GM18505 (cell line): ENCODE results near the gene TXNDC15.

Experiments used
- ATAC-seq: cut with Tn5 transposase; IDR thresholded peaks from one replicate; pipeline ENCODE4 v1.9.1; 2021; ENCODE audit not compliant: unreplicated experiment
- POLR2A ChIP-seq: IDR thresholded peaks from 4 replicates; pipeline ENCODE4 v1.6.1; 2011; ENCODE audit warnings: borderline replicate concordance; ENCODE audit not compliant: insufficient read depth, insufficient read length; ENCODE audit errors: extremely low read depth

Gene TXNDC15

DNA sequence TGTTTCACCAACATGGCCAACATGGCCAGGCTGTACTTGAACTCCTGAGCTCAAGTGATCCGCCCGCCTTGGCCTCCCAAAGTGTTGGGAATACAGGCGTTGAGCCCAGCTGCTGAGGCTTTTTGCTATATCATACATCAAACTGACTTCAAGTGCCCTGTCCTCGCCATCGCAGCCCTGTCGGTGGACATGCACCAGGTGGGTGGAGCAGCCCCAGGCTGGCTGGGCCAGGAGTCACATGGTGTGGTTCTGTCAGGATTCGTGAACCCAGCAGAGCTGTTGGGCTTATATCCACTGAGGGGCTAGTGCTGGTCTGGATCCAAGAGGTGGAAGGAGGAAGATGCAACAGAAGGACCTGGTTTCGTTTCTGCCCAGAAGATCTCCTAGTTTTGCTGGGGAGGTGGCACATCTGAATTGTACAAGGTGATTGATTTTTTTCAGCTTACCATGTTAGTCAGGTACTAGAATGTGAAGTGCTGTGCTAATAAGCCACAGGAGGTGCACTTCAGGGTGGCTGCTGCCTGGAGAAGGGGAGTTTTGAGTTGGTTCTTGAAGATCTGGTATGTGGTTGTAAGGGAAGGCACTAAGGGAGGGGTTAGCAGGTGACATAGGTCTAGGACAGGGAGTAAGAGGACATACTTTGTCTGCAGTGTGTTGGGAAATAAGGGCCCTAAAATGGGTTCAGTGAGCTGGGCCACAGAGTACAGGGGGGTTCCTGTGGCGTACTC lies 46.8 kb downstream of the TXNDC15 start:
- ATAC-seq: no peak

DNA sequence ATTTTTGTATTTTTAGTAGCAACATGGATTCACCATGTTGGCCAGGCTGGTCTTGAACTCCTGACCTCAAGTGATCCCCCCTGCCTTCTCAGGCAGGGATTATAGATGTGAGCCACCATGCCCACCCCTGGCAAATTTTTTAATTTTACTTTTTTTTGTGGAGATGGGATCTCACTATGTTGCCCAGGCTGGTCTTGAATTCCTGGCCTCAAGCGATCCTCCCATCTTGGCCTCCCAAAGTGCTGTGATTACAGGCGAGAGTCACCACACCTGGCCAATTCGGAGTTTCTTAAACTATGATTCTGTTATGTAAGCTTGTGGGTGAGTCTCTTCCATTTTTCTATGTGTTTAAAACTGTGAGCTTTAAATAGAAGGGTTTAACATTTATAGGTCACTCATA lies 58.3 kb downstream of the TXNDC15 start:
- ATAC-seq: no peak
- TF ChIP-seq POLR2A: no peak

More for the DNA sequence above, 46.8 kb downstream of the TXNDC15 start:
- no peak for TF ChIP-seq POLR2A

DNA sequence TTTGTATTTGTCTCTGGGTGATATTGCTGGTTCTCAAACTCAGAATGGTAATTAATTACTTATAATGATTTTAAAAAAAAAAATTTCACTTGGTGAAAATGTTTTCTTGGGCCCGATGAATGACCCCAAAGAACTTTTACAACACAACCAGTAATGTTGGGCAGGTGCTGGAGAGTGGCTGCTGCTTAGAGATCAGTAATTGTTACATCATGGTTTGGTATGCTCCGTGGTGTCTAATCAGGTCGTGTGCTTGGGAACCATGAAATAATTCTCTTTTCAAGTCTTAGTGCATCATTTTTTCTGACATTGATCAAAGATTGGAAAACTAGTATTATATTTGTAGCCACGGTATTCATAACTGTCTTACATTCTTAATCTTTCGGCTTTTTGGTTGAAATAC lies 60.0 kb downstream of the TXNDC15 start:
- no peak for TF ChIP-seq POLR2A
- no peak for ATAC-seq

DNA sequence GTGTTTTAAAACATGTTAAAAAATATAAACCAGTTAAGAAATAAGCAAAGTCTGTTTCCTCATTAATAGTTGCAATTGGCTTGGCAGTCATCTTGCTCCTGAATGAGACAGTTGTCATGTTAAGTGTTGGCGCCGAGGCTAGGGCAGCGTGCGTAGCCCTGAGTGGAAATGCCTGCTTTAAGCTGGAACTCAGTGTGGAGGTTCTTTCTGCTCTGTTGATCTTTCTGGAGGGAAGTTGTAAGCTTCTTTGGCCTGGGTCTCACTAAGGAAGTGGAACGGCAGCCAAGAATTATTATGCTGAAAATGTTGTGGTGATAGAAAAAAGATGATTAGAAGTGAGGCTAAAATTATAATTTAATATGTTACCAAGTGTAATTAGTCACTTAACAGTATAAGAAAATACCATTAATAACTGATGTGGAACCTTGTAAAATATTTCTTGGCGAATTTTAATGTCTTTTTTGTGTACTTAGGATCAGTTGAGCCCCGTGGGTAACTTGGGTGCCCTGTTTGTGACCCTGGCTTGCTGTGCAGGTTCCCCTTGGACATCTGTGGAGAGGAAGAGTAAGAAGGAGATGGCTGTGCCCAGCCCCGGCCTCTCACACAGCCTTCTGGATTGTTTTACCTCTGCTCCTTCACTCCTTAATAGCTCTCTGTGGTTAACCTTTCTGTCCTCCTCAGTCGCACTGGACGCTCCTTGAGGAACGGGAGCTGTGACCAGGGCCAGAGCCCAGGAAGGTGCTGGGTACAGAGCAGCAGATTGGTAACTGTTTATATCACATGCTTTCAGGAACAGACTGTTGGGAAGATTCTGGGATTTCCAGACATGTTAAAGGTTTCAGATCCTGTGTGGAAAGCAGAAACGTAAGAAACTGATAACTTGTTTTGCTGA lies 61.8 kb downstream of the TXNDC15 start:
- no peak for ATAC-seq
- no peak for TF ChIP-seq POLR2A

DNA sequence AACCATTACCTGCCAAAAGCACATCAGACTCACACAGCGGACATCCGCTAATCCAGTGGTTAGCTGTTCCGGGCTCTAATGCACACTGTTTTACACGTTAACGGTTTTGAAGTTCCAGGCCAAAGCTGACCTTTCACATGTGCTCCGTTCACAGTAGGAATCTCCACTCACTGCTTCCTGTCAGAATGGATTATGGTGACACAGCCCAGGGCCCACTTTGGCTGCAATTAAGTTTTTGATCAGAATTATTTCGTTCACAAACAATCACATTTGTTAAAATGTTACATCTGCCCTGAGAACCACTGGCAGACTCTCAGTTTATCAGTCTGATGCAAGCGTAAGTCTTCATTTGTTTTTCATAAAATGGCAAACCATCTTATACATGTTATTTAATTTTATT lies 63.4 kb downstream of the TXNDC15 start:
- ATAC-seq: no peak
- no peak for TF ChIP-seq POLR2A

DNA sequence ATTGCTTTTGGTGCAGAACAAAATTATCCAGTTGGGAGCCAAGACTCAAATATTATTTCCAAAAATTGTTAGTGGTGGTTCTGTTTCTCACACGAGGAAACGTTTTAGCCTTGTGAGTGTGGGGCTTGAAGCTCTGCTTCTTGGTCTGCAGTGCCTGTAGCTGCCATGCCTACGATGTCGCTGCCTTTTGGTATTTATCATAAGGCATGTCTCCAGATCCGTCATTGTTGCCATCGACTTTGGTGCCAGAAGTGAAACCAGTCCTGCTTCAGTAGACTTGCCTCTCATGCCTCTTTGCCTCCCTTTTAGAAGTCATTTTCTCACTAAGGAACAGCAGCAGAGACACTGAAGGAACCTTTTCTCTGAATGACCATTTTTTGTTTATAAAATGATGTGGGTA lies 63.9 kb downstream of the TXNDC15 start:
- TF ChIP-seq POLR2A: no peak
- ATAC-seq: no peak

DNA sequence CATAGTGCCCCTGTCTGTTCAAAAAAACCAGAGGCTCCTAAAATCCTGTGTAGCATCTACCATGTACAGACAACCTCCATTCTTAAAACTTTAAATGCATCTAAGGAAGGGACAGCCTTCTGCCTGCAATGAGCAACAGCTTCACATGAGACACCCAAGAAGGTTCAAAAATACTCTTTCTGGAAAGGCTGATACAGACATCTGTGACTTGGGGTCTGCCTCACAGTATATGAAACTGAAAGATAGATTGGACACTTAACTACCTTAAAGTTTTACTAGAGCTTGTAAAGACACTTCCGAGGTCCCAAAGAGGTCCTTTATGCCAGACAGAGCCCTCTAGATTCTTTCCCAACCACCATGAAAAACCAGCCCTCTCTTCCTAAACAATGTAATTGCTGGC lies 65.3 kb downstream of the TXNDC15 start:
- TF ChIP-seq POLR2A: no peak
- ATAC-seq: no peak

DNA sequence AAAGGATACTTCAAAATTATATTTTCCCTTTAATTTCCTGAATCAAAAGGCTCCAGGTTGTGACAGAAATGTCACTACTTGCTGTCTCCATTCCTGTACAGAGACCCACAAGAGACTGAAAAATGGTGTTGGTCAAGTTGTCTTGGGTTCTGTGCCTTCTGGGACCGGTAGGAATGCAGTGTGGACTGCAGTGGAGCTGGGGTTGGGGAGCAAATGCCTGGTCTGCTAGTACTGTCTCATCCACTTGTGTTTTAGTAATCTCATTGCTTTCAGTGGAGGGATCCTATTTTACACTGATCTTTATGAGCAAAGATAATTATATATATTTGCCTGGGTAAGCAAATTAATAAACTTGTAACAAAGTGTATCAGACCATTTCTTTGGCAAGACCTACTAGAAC lies 69.4 kb downstream of the TXNDC15 start:
- no peak for ATAC-seq
- no peak for TF ChIP-seq POLR2A

DNA sequence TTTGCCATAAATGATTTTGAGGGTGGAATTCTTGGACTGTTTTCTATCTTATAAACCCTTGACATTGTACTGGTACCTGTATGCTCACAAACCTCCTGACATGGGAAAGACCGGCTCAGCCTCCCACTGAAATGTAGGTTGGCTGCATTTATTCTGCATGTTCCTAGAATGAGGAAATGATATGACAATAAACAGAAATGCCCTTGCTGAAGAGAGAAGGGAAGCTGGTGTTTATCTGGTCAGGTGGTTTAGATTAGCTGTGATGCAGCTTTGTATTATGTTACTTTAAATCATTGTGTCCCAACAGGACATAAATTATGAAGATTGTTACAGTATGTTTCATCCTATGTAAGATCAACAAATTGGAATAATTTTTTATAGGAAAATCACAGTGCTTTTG lies 70.5 kb downstream of the TXNDC15 start:
- TF ChIP-seq POLR2A: no peak
- ATAC-seq: no peak

DNA sequence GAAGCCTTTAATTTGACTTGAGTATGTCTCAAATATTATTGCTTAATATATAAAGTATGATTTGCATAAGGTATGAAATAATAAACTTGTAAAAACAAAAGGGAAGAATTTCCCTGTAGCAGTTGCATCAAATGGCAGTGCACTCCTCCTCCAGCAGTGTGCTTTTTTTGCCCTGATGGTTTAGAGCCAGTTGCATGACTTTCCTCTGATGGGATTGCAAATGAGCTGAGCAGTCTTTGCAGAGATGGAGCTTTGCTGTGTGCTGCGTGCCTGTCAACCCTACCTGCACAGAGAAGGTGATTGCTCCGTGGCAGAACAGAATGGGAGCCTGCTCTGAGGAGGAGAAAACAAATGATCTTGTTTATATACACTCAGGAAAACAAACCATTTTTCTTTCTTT lies 70.9 kb downstream of the TXNDC15 start:
- no peak for ATAC-seq
- no peak for TF ChIP-seq POLR2A

DNA sequence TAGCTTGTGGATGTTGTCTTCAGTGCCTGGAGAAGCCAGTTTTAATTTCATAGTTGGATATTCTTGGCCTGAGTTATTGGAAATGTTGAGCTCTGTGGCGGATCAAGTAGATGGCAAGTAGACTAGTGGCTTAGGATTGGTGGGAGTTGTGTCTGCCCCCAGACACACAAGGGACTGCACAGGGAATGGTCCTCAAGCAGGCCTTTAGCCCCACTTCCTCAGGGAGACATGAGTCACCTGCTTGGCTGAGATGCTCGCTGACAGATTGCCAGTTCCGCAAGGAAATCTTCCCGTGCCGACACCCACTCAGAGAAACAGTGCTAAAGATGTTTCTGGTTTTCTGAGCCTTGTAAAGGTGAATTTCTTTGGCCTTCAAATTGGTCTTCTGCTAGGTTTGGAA lies 74.7 kb downstream of the TXNDC15 start:
- no peak for ATAC-seq
- no peak for TF ChIP-seq POLR2A

DNA sequence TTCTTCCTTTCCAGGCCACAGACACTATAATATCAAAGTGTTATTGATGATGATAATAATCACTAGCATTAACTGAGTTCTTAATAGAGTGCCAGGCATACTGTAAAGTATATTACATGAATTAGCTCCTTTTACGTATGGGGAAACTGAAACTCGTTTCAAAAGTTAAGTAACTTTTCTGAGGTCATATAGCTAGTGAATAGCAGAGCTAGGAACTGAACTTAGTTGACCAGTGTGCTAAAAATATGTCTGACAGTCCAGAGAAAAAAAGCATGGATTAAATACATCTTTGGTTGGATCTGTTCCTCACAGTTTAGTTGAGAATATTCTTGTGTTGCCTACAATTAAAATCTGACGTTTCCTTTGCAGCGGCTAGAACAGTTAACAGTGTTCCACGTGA lies 75.1 kb downstream of the TXNDC15 start:
- no peak for TF ChIP-seq POLR2A
- ATAC-seq: no peak
